NCI-H524 treated with DMSO at 0.1 percent for 48 hours (cell line): ENCODE data around the gene TMEM63A.
"Not testable (repeated sequence)": the region's sequence is repeated elsewhere in the genome, so short reads cannot be mapped to it uniquely, and the experiment has no call there.

Experiments used
- DNase-seq: peaks from one replicate; lab custom pipeline; 2025; lab: John Stamatoyannopoulos, UW

The TMEM63A gene

GRCh38 chr1:225881959-225882693 is at the start of gene TMEM63A:
Gene TMEM63A (minus strand): TSS chr1:225882380. CDS start chr1:225877580, 4,800 bp downstream.
- no peak for DNase-seq

GRCh38 chr1:225931270-225932136 is 49.3 kb upstream of the TMEM63A start:
- DNase-seq = no peak

GRCh38 chr1:225930566-225930965 is 48.4 kb upstream of the TMEM63A start:
- no peak for DNase-seq

- not testable (repeated sequence) for DNase-seq
Measured at GRCh38 chr1:225929462-225929861, 47.3 kb upstream of the TMEM63A start.

GRCh38 chr1:225928186-225929175 is 46.3 kb upstream of the TMEM63A start:
- DNase-seq = peak; percentile 14

- no peak for DNase-seq
Measured at GRCh38 chr1:225926551-225927113, 44.5 kb upstream of the TMEM63A start.

- peak; percentile 81 for DNase-seq
Measured at GRCh38 chr1:225923692-225924555, 41.7 kb upstream of the TMEM63A start, which contains the start of gene PYCR2. Gene PYCR2 (minus strand): TSS chr1:225924250. CDS start chr1:225924110, 140 bp downstream.

- no peak for DNase-seq
Measured at GRCh38 chr1:225923381-225923691, 41.2 kb upstream of the TMEM63A start.

- DNase-seq = no peak
Measured at GRCh38 chr1:225921734-225922709, 39.8 kb upstream of the TMEM63A start.

GRCh38 chr1:225919906-225920305 is 37.7 kb upstream of the TMEM63A start:
- no peak for DNase-seq

- no peak for DNase-seq
Measured at GRCh38 chr1:225918280-225918679, 36.1 kb upstream of the TMEM63A start.

GRCh38 chr1:225917536-225917935 is 35.4 kb upstream of the TMEM63A start:
- no peak for DNase-seq

GRCh38 chr1:225917101-225917500 is 34.9 kb upstream of the TMEM63A start:
- no peak for DNase-seq

GRCh38 chr1:225915538-225915991 is 33.4 kb upstream of the TMEM63A start:
- peak; percentile 47 for DNase-seq

- no peak for DNase-seq
Measured at GRCh38 chr1:225914947-225915346, 32.8 kb upstream of the TMEM63A start.

GRCh38 chr1:225914391-225914790 is 32.2 kb upstream of the TMEM63A start:
- DNase-seq = no peak

- DNase-seq = no peak
Measured at GRCh38 chr1:225911191-225912130, 29.3 kb upstream of the TMEM63A start.

- DNase-seq = no peak
Measured at GRCh38 chr1:225909477-225909876, 27.3 kb upstream of the TMEM63A start.
